Nephron (organoid): ENCODE measurements around the gene BCO2.
A peak's percentile ranks its signal among the peaks of the same experiment; 100 is the strongest.

Experiments
- H3K27ac Mint-ChIP-seq, 3 experiments: 2 replicates each; pipeline ENCODE4 v1.8.0; 2020; ENCODE audit warnings: mixed read lengths in 3 of 3, mild to moderate bottlenecking in 2 of 3, moderate library complexity in 1 of 3
- H3K27me3 Mint-ChIP-seq: 2 replicates; pipeline ENCODE4 v1.8.0; 2021; ENCODE audit warnings: low read depth, mild to moderate bottlenecking, moderate library complexity, mixed read lengths
- H3K36me3 Mint-ChIP-seq: 2 replicates; pipeline ENCODE4 v1.8.0; 2020; ENCODE audit warnings: low read depth, mixed read lengths
- H3K4me1 Mint-ChIP-seq: 2 replicates; pipeline ENCODE4 v1.8.0; 2020; ENCODE audit warnings: mixed read lengths
- H3K4me3 Mint-ChIP-seq, 3 experiments: 2 replicates each; pipeline ENCODE4 v1.8.0; 2020; ENCODE audit warnings: mild to moderate bottlenecking in 3 of 3, mixed read lengths in 3 of 3, moderate library complexity in 2 of 3
- H3K9me3 Mint-ChIP-seq: 2 replicates; pipeline ENCODE4 v1.8.0; 2020; ENCODE audit warnings: mixed read lengths
- CTCF ChIP-seq, 3 experiments: fragments of 200-600 bp; sonication (generic); IDR thresholded peaks; one replicate each; pipeline ENCODE4 v1.5.0; 2021; ENCODE audit warnings: antibody characterized with exemption in 3 of 3; ENCODE audit not compliant: unreplicated experiment in 3 of 3

Gene BCO2

GRCh38 chr11:112212290-112212689 lies 37.0 kb downstream of the BCO2 start:
- Mint-ChIP-seq H3K9me3 (no peaks in the 10 kb centered on the region), H3K36me3 (no peaks in the 10 kb centered on the region), H3K27ac (no peak overlapping the region), H3K27me3 (peaks cover 4% of the 10 kb centered on the region), H3K4me1 (no peaks in the 10 kb centered on the region), H3K4me3 (no peak overlapping the region)
- no peak for TF ChIP-seq CTCF (IDR thresholded peaks at IDR 0.05; ENCODE audit: unreplicated experiment in 3 of 3)

- Mint-ChIP-seq H3K36me3 (no peaks in the 10 kb centered on the region), H3K4me3 (no peak overlapping the region), H3K9me3 (no peaks in the 10 kb centered on the region)
These were observed 37.4 kb downstream of the BCO2 start for GRCh38 chr11:112212710-112213109.

GRCh38 chr11:112213753-112214152 lies 38.4 kb downstream of the BCO2 start:
- Mint-ChIP-seq H3K9me3 (no peaks in the 10 kb centered on the region), H3K36me3 (no peaks in the 10 kb centered on the region), H3K27me3 (peaks cover 4% of the 10 kb centered on the region), H3K4me3 (no peak overlapping the region), H3K27ac (no peak overlapping the region), H3K4me1 (no peaks in the 10 kb centered on the region)
- TF ChIP-seq CTCF (IDR thresholded peaks at IDR 0.05; ENCODE audit: unreplicated experiment in 3 of 3): no peak

More at GRCh38 chr11:112212710-112213109, 37.4 kb downstream of the BCO2 start:
- TF ChIP-seq CTCF (IDR thresholded peaks at IDR 0.05; ENCODE audit: unreplicated experiment in 3 of 3): no peak
- peaks cover 4% of the 10 kb centered on the region for H3K27me3 Mint-ChIP-seq
- H3K4me1 Mint-ChIP-seq: no peaks in the 10 kb centered on the region
- H3K27ac Mint-ChIP-seq: no peak overlapping the region

- Mint-ChIP-seq H3K9me3 (no peaks in the 10 kb centered on the region), H3K36me3 (no peaks in the 10 kb centered on the region), H3K4me3 (no peak overlapping the region), H3K27me3 (peaks cover 4% of the 10 kb centered on the region), H3K4me1 (no peaks in the 10 kb centered on the region), H3K27ac (no peak overlapping the region)
- no peak for TF ChIP-seq CTCF (IDR thresholded peaks at IDR 0.05; ENCODE audit: unreplicated experiment in 3 of 3)
These were observed 40.3 kb downstream of the BCO2 start for GRCh38 chr11:112215621-112216020.

- Mint-ChIP-seq H3K4me3 (no peak overlapping the region), H3K36me3 (no peaks in the 10 kb centered on the region), H3K27me3 (peaks cover 4% of the 10 kb centered on the region), H3K9me3 (no peaks in the 10 kb centered on the region), H3K27ac (no peak overlapping the region), H3K4me1 (no peaks in the 10 kb centered on the region)
- TF ChIP-seq CTCF (IDR thresholded peaks at IDR 0.05; ENCODE audit: unreplicated experiment in 3 of 3): no peak
These were observed 41.3 kb downstream of the BCO2 start for GRCh38 chr11:112216561-112217105.

- Mint-ChIP-seq H3K4me1 (no peaks in the 10 kb centered on the region), H3K36me3 (no peaks in the 10 kb centered on the region), H3K27ac (peak overlapping the region in 1 of 3 experiments; percentile 3), H3K27me3 (peaks cover 4% of the 10 kb centered on the region), H3K4me3 (no peak overlapping the region), H3K9me3 (no peaks in the 10 kb centered on the region)
- peak; percentile 70 to 81 (median 76) for TF ChIP-seq CTCF (IDR thresholded peaks at IDR 0.05; ENCODE audit: unreplicated experiment in 3 of 3)
These were observed 44.3 kb downstream of the BCO2 start for GRCh38 chr11:112219476-112220232.
